Thoracic aorta (tissue), 2 donors: ENCODE measurements around the gene FAM120A. TPM values are rescaled to one million over a fixed set of nuclear protein-coding genes. Genes with fewer than 3 reads are reported as not detected.

ENCODE experiments used
- ATAC-seq: fragments of 150-250 bp; one replicate; pipeline ENCODE4 v1.8.0; 2017; ENCODE audit warnings: low read depth; ENCODE audit not compliant: insufficient number of reproducible peaks, low FRiP score
- DNase-seq: peaks from one replicate; pipeline ENCODE4 v3.0.0-alpha.2; 2020; ENCODE audit warnings: low spot score
- H3K27ac ChIP-seq, 2 donors: fragments of 200-600 bp; sonication (generic); 1 replicate in 1 of 2; 2 replicates in 1 of 2; pipeline ENCODE4 v1.5.1; 2016; ENCODE audit warnings: mild to moderate bottlenecking in 2 of 2, moderate library complexity in 2 of 2
- H3K27me3 ChIP-seq: fragments of 200-600 bp; sonication (generic); replicated peaks from 2 replicates; pipeline ENCODE4 v1.6.0; 2016; ENCODE audit warnings: mild to moderate bottlenecking; ENCODE audit not compliant: insufficient read depth
- H3K36me3 ChIP-seq: fragments of 200-600 bp; sonication (generic); one replicate; pipeline ENCODE4 v1.5.1; 2016
- H3K4me1 ChIP-seq, 2 donors: fragments of 200-600 bp; sonication (generic); 1 replicate in 1 of 2; 2 replicates in 1 of 2; pipeline versions ENCODE4 v1.5.1 to v1.6.0; 2016; ENCODE audit warnings: low read depth in 2 of 2, mild to moderate bottlenecking in 1 of 2; ENCODE audit not compliant: control insufficient read depth in 1 of 2
- H3K4me3 ChIP-seq: fragments of 200-600 bp; sonication (generic); 2 replicates; pipeline ENCODE4 v1.5.1; 2016; ENCODE audit warnings: mild to moderate bottlenecking
- H3K9me3 ChIP-seq: fragments of 200-600 bp; sonication (generic); 2 replicates; pipeline ENCODE4 v1.5.1; 2016
- total RNA-seq, 2 donors: library from RNA; depleted of rRNA; stranded (reverse); fragments of >200 nt; gene quantifications; one replicate each; pipeline versions ENCODE4 v1.1.0 to v1.2.3, GENCODE V29; 2016
- TF ChIP-seq, protein P1 (sequence below): fragments of 200-600 bp; sonication (generic); IDR thresholded peaks from one replicate; pipeline ENCODE4 v1.5.1; 2019; ENCODE audit warnings: antibody characterized with exemption

Gene FAM120A
- total RNA-seq, 2 donors from 2014 or later: 65.3 to 87.8 TPM

DNA sequence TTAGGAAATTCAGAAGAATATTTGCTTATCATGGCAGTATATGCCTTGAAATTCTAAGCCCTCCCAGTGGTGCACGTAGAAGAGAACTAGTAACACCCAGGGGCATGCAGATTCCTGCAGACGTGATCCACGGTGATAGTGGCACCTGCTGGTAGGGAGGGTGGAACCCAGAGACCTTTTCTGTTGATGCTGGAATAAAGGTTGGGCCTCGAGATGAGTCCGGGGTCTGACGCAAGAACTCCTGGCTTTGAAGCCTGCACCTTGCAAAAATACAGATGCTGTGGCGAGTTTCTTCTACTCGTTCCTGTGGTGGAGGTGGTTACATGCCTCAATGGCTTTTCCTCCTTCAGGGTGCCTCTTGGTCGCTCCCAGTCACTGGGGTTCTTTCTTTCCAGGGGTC, 85.4 kb downstream of the FAM120A start:
- TF ChIP-seq, protein P1, sequence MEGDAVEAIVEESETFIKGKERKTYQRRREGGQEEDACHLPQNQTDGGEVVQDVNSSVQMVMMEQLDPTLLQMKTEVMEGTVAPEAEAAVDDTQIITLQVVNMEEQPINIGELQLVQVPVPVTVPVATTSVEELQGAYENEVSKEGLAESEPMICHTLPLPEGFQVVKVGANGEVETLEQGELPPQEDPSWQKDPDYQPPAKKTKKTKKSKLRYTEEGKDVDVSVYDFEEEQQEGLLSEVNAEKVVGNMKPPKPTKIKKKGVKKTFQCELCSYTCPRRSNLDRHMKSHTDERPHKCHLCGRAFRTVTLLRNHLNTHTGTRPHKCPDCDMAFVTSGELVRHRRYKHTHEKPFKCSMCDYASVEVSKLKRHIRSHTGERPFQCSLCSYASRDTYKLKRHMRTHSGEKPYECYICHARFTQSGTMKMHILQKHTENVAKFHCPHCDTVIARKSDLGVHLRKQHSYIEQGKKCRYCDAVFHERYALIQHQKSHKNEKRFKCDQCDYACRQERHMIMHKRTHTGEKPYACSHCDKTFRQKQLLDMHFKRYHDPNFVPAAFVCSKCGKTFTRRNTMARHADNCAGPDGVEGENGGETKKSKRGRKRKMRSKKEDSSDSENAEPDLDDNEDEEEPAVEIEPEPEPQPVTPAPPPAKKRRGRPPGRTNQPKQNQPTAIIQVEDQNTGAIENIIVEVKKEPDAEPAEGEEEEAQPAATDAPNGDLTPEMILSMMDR: no peak
- Histone ChIP-seq H3K27ac (no peak overlapping the region), H3K27me3 (no peaks in the 10 kb centered on the region), H3K4me1 (peaks cover 0 to 17% of the 10 kb centered on the region in 2 donors), H3K36me3 (peaks cover 3% of the 10 kb centered on the region), H3K4me3 (no peak overlapping the region), H3K9me3 (no peaks in the 10 kb centered on the region)
- ATAC-seq (no peak), DNase-seq (no peak)

DNA sequence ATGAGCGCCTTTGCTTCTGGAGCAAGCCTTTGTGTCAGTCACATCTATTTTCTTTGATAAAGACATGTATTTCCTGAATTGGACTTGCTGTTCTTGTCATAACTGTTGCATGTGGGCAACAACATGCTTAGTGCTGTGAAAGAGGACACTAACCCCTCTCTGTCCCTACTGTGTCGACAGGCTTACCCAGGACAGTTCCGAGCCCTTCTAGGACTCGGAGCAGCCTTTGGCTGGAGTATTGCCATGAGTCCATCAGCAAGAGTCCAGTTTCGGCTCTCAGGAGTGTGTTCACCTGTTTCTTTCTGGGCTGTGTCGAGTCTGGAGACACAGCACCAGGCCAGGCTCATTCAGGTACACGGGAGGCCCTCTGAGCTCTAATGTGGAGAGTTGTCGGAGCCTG, 88.8 kb downstream of the FAM120A start:
- Histone ChIP-seq H3K27ac (no peak overlapping the region), H3K4me1 (peaks cover 0 to 18% of the 10 kb centered on the region in 2 donors), H3K4me3 (no peak overlapping the region), H3K36me3 (peaks cover 16% of the 10 kb centered on the region), H3K9me3 (no peaks in the 10 kb centered on the region), H3K27me3 (no peaks in the 10 kb centered on the region)
- ATAC-seq: no peak
- no peak for DNase-seq
- TF ChIP-seq, protein P1: no peak

DNA sequence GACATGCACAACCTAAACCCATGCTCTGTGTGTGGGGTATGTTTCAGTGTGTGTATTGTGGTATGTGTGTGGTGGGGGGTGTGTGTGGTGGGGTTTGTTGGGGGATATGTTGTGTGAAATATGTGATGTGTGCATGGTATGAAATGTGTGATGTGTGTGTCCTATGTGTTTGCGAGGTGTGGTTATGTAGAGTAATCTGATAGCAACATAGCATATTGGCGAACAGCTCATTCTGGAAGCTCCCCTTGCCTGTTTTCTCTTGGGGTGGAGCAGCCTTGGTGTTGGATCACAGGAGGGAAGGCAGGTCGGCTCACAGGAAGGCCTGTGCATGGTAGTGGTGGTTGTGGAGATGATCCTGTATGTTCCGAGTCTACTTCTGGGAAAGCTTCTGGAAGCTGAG, 89.5 kb downstream of the FAM120A start:
- no peaks in the 10 kb centered on the region for H3K27me3 ChIP-seq
- TF ChIP-seq, protein P1: no peak
- no peaks in the 10 kb centered on the region for H3K9me3 ChIP-seq
- no peak for ATAC-seq
- DNase-seq: no peak
- no peak overlapping the region for H3K4me3 ChIP-seq
- peaks cover 17% of the 10 kb centered on the region for H3K36me3 ChIP-seq
- no peak overlapping the region for H3K27ac ChIP-seq
- H3K4me1 ChIP-seq: peaks cover 0 to 18% of the 10 kb centered on the region in 2 donors

DNA sequence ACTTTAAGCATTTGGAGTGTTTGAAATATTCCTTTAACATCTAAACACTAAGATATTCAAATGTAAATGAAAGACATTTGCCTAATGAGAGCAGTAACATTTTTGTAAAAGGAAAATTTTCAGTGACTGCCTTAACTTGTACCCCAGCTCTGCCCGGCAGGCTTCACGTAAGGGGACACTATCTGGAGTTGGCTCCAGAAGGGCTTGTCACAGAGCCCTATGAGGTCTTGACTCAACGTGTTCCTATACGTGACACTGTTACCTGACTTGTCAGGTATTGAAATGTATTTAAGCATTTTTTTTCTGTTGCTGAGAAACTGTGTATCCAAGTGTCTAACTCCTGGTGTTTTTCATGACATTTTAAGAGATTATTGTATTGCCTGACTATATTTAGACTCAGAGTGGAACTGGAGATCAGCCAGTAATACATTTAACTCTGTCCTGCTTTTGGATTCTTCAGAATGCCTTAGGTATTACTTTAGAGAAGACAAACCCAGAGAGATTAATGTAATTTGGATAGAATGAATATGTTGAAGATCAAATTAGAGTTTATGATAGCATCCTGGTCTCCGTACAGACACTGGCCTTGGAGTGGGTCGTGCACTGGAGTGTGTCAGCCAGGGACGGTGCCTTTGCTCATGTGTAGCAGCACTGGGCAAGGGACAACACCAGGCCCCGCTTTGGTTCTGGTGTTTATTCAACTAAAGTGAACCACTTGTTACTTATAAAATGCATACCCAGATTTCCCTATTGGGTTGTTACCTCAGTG, 90.3 kb downstream of the FAM120A start:
- ATAC-seq (no peak), DNase-seq (no peak)
- Histone ChIP-seq H3K4me3 (no peak overlapping the region), H3K27ac (no peak overlapping the region), H3K9me3 (no peaks in the 10 kb centered on the region), H3K27me3 (no peaks in the 10 kb centered on the region), H3K4me1 (peaks cover 0 to 18% of the 10 kb centered on the region in 2 donors), H3K36me3 (peaks cover 18% of the 10 kb centered on the region)
- TF ChIP-seq, protein P1: no peak

DNA sequence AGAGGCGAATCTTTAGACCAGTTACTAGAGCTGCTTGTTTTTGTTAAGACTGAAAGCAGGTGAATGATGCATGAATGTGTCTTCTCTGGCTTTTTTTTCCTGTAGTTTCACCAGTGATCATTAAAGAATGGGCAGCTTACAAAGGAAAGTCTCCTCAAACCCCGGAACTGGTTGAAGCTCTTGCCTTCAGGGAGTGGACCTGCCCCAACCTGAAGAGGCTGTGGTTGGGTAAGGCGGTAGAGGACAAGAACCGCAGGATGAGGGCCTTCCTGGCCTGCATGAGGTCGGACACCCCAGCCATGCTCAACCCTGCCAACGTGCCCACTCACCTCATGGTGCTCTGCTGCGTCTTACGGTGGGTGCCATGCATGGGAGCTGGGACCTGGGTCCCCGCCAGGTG, 91.6 kb downstream of the FAM120A start:
- Histone ChIP-seq H3K36me3 (peaks cover 18% of the 10 kb centered on the region), H3K4me3 (no peak overlapping the region), H3K4me1 (peaks cover 0 to 18% of the 10 kb centered on the region in 2 donors), H3K27me3 (no peaks in the 10 kb centered on the region), H3K9me3 (no peaks in the 10 kb centered on the region), H3K27ac (no peak overlapping the region)
- no peak for DNase-seq
- TF ChIP-seq, protein P1: no peak
- no peak for ATAC-seq
